BJ (cell line): Measurements from ENCODE around the gene HES2. TPM values are rescaled to one million over a fixed set of nuclear protein-coding genes. Genes with fewer than 3 reads are reported as not detected.

Experiments used
- CTCF ChIA-PET: fragments of 350-600 bp; formaldehyde crosslinking; extraction: SDS; loops from one replicate; lab custom pipeline; 2021; ENCODE audit warnings: antibody characterized with exemption, inconsistent platforms; lab: Yijun Ruan, JAX
- POLR2A ChIA-PET: fragments of 300-600 bp; sonication (Branson Sonifier 250); formaldehyde crosslinking; extraction: SDS; loops from one replicate; lab custom pipeline; 2021; ENCODE audit warnings: antibody characterized with exemption; lab: Charles Lee
- DNase-seq: peaks from one replicate; pipeline ENCODE4 v3.0.0-alpha.2; 2011; ENCODE audit warnings: low read depth
- H3K27me3 ChIP-seq: 2 replicates; pipeline ENCODE4 v1.6.0; 2011; ENCODE audit warnings: low read length; ENCODE audit not compliant: control insufficient read depth, insufficient read depth
- H3K36me3 ChIP-seq: 2 replicates; pipeline ENCODE4 v1.5.1; 2011; ENCODE audit warnings: low read length; ENCODE audit not compliant: control insufficient read depth, insufficient read depth
- H3K4me3 ChIP-seq: 2 replicates; pipeline ENCODE4 v1.5.1; 2011; ENCODE audit warnings: low read depth, mild to moderate bottlenecking, control low read depth, low read length
- CTCF ChIP-seq: IDR thresholded peaks from 2 replicates; pipeline ENCODE4 v1.5.1; 2011; ENCODE audit warnings: low read depth, mild to moderate bottlenecking, control low read depth, inconsistent platforms, low read length, moderate library complexity; ENCODE audit not compliant: insufficient read depth
- polyA plus RNA-seq: library from polyadenylated mRNA; depleted of rRNA; stranded (reverse); fragments of >200 nt; gene quantifications from 2 replicates; pipeline ENCODE4 v1.2.3, GENCODE V29; 2011

The HES2 gene
- polyA plus RNA-seq, 1 experiment: not detected

GRCh38 chr1:6443339-6444115 is 23.8 kb upstream of the HES2 start:
- ChIA-PET POLR2A (no interaction called here), CTCF (interaction anchor here (0.8 to 7.7 kb wide), 4 partner anchors 21 to 197 kb away, joined by 3 to 33 read pairs (median 3); no protein-coding TSS in a partner anchor)
- Histone ChIP-seq H3K4me3 (no peak overlapping the region), H3K27me3 (peaks cover 21% of the 10 kb centered on the region), H3K36me3 (no peaks in the 10 kb centered on the region)
- no peak for TF ChIP-seq CTCF
- DNase-seq: no peak

- no peak for DNase-seq
- no peak overlapping the region for H3K4me3 ChIP-seq
- POLR2A ChIA-PET: no interaction called here
- CTCF ChIA-PET: interaction anchor here (1.2 to 7.7 kb wide), 5 partner anchors 9 to 195 kb away, joined by 4 to 62 read pairs (median 20); no protein-coding TSS in a partner anchor
- no peaks in the 10 kb centered on the region for H3K36me3 ChIP-seq
- H3K27me3 ChIP-seq: peaks cover 17% of the 10 kb centered on the region
- TF ChIP-seq CTCF: no peak
Measured at GRCh38 chr1:6441586-6441985, 21.9 kb upstream of the HES2 start.

- no peak for TF ChIP-seq CTCF
- H3K4me3 ChIP-seq: no peak overlapping the region
- CTCF ChIA-PET: interaction anchor here (0.7 to 7.7 kb wide), 12 partner anchors 10 to 194 kb away, joined by 3 to 66 read pairs (median 15); partner anchors contain the start of genes ESPN and HES2
- POLR2A ChIA-PET: no interaction called here
- DNase-seq: no peak
- no peaks in the 10 kb centered on the region for H3K36me3 ChIP-seq
- peaks cover 14% of the 10 kb centered on the region for H3K27me3 ChIP-seq
Measured at GRCh38 chr1:6440198-6441126, 20.7 kb upstream of the HES2 start.

GRCh38 chr1:6438047-6438525 is 18.4 kb upstream of the HES2 start:
- no peak for DNase-seq
- H3K27me3 ChIP-seq: peaks cover 14% of the 10 kb centered on the region
- POLR2A ChIA-PET: no interaction called here
- TF ChIP-seq CTCF: peak; percentile 91
- H3K4me3 ChIP-seq: no peak overlapping the region
- CTCF ChIA-PET: interaction anchor here (0.6 to 7.7 kb wide), 34 partner anchors 9 to 780 kb away, joined by 3 to 66 read pairs (median 5); partner anchors contain the start of genes ACOT7, ESPN, HES2 and NOL9
- H3K36me3 ChIP-seq: no peaks in the 10 kb centered on the region
